WTC11 (cell line): ENCODE data around the gene BIRC5. TPM values are rescaled to one million over a fixed set of nuclear protein-coding genes. Genes with fewer than 3 reads are reported as not detected.
"Not testable (repeated sequence)": the region's sequence is repeated elsewhere in the genome, so short reads cannot be mapped to it uniquely, and the experiment has no call there.

Source experiments
- ATAC-seq: fragments of 200-7000 bp; cut with Tn5 transposase; 2 replicates; pipeline ENCODE4 v1.10.0; 2021; ENCODE audit warnings: mild to moderate bottlenecking, moderate library complexity
- CTCF ChIA-PET: fragments of 300-600 bp; sonication (Branson Sonifier 250); formaldehyde crosslinking; loops from one replicate; lab custom pipeline; 2021; ENCODE audit warnings: antibody characterized with exemption; lab: Charles Lee
- POLR2A ChIA-PET: fragments of 350-600 bp; sonication (Branson Sonifier 250); formaldehyde crosslinking; loops from one replicate; lab custom pipeline; 2021; ENCODE audit warnings: antibody characterized with exemption; lab: Charles Lee
- DNase-seq: peaks from one replicate; pipeline ENCODE4 v3.0.0; 2021; ENCODE audit warnings: low spot score
- H3K27ac Mint-ChIP-seq: 2 replicates; pipeline ENCODE4 v1.8.0; 2021; ENCODE audit warnings: mixed read lengths
- H3K27me3 Mint-ChIP-seq: 2 replicates; pipeline ENCODE4 v1.8.0; 2021; ENCODE audit warnings: low read depth, mild to moderate bottlenecking, moderate library complexity, mixed read lengths
- H3K36me3 Mint-ChIP-seq: 2 replicates; pipeline ENCODE4 v1.8.0; 2021; ENCODE audit warnings: mixed read lengths
- H3K4me1 Mint-ChIP-seq: 2 replicates; pipeline ENCODE4 v1.8.0; 2022; ENCODE audit warnings: mixed read lengths
- H3K4me3 Mint-ChIP-seq: 2 replicates; pipeline ENCODE4 v1.8.0; 2021; ENCODE audit warnings: mild to moderate bottlenecking, moderate library complexity, mixed read lengths
- H3K9me3 Mint-ChIP-seq: 2 replicates; pipeline ENCODE4 v1.8.0; 2021; ENCODE audit warnings: mixed read lengths
- AR ChIP-seq: fragments of 250-450 bp; sonication (Bioruptor Pico); IDR thresholded peaks from 2 replicates; pipeline ENCODE4 v1.9.0; 2021; ENCODE audit warnings: mild to moderate bottlenecking
- ATF2 ChIP-seq: sonication (generic); formaldehyde crosslinking; IDR thresholded peaks from 2 replicates; pipeline ENCODE4 v1.8.1; 2022; ENCODE audit warnings: low read depth, missing genetic modification reagents, borderline replicate concordance
- ATF3 ChIP-seq: sonication (generic); formaldehyde crosslinking; conservative IDR thresholded peaks from 2 replicates; pipeline ENCODE4 v1.8.1; 2022; ENCODE audit warnings: mild to moderate bottlenecking, missing genetic modification reagents
- ATF6 ChIP-seq: sonication (generic); formaldehyde crosslinking; IDR thresholded peaks from 2 replicates; pipeline ENCODE4 v1.8.1; 2023; ENCODE audit warnings: mild to moderate bottlenecking, missing genetic modification reagents
- CBFB ChIP-seq: sonication (generic); formaldehyde crosslinking; IDR thresholded peaks from 2 replicates; pipeline ENCODE4 v1.8.1; 2022; ENCODE audit warnings: mild to moderate bottlenecking, low read depth, missing genetic modification reagents
- E2F5 ChIP-seq: sonication (generic); formaldehyde crosslinking; IDR thresholded peaks from 2 replicates; pipeline ENCODE4 v1.8.1; 2022; ENCODE audit warnings: mild to moderate bottlenecking, moderate library complexity, missing genetic modification reagents
- EMX1 ChIP-seq: fragments of 250-450 bp; sonication (Bioruptor Pico); IDR thresholded peaks from 2 replicates; pipeline ENCODE4 v1.8.0; 2021; ENCODE audit warnings: mild to moderate bottlenecking
- ETV6 ChIP-seq: sonication (generic); formaldehyde crosslinking; IDR thresholded peaks from 2 replicates; pipeline ENCODE4 v1.8.1; 2022; ENCODE audit warnings: mild to moderate bottlenecking, missing genetic modification reagents
- GTF2I ChIP-seq: fragments of 250-450 bp; sonication (Bioruptor Pico); conservative IDR thresholded peaks from 2 replicates; pipeline ENCODE4 v1.4.0; 2021; ENCODE audit warnings: mild to moderate bottlenecking
- JAZF1 ChIP-seq: fragments of 250-450 bp; sonication (Bioruptor Pico); IDR thresholded peaks from 2 replicates; pipeline ENCODE4 v1.9.0; 2021; ENCODE audit warnings: moderate library complexity, mild to moderate bottlenecking, inconsistent platforms
- KAT7 ChIP-seq: sonication (generic); formaldehyde crosslinking; IDR thresholded peaks from 2 replicates; pipeline ENCODE4 v1.8.1; 2023; ENCODE audit warnings: missing genetic modification reagents, mild to moderate bottlenecking, borderline replicate concordance
- MXD4 ChIP-seq: fragments of 250-450 bp; sonication (Bioruptor Pico); IDR thresholded peaks from 2 replicates; pipeline ENCODE4 v1.8.0; 2021; ENCODE audit warnings: mild to moderate bottlenecking, moderate library complexity, borderline replicate concordance
- NFATC4 ChIP-seq: fragments of 250-450 bp; sonication (Bioruptor Pico); IDR thresholded peaks from 2 replicates; pipeline ENCODE4 v1.9.0; 2021; ENCODE audit warnings: mild to moderate bottlenecking
- NR2C2 ChIP-seq: sonication (generic); formaldehyde crosslinking; IDR thresholded peaks from 2 replicates; pipeline ENCODE4 v1.8.0; 2022; ENCODE audit warnings: mild to moderate bottlenecking, missing genetic modification reagents
- RELA ChIP-seq: sonication (generic); formaldehyde crosslinking; IDR thresholded peaks from 2 replicates; pipeline ENCODE4 v1.8.1; 2022; ENCODE audit warnings: missing genetic modification reagents, mild to moderate bottlenecking, borderline replicate concordance
- TP53 ChIP-seq: sonication (generic); formaldehyde crosslinking; IDR thresholded peaks from 2 replicates; pipeline ENCODE4 v1.8.1; 2023; ENCODE audit warnings: mild to moderate bottlenecking, missing genetic modification reagents
- ZBTB21 ChIP-seq: sonication (generic); formaldehyde crosslinking; IDR thresholded peaks from 2 replicates; pipeline ENCODE4 v1.8.1; 2023; ENCODE audit warnings: mild to moderate bottlenecking, missing genetic modification reagents, borderline replicate concordance
- ZNF671 ChIP-seq: fragments of 250-450 bp; sonication (Bioruptor Pico); IDR thresholded peaks from 2 replicates; pipeline ENCODE4 v1.8.0; 2021; ENCODE audit warnings: mild to moderate bottlenecking
- ZSCAN18 ChIP-seq: fragments of 250-450 bp; sonication (Bioruptor Pico); IDR thresholded peaks from 2 replicates; pipeline ENCODE4 v2.1.2; 2022; ENCODE audit warnings: mild to moderate bottlenecking, moderate library complexity
- total RNA-seq: library from RNA; stranded (reverse); gene quantifications from 3 replicates; pipeline ENCODE4 v1.2.3, GENCODE V29; 2021

The BIRC5 gene
- total RNA-seq, 1 experiment from 2014 or later: 115 TPM

GRCh38 chr17:78232859-78233173 is 18.8 kb downstream of the BIRC5 start (continued):
- TF ChIP-seq AR (CRISPR knock-in tag): no peak
- TF ChIP-seq, all 79 proteins: peak for 0

- ATAC-seq: no peak
- no peak for DNase-seq
- TF ChIP-seq EMX1 (CRISPR knock-in tag): no peak
- TF ChIP-seq TP53: no peak
- no peak for TF ChIP-seq ATF3 (CRISPR knock-in tag)
- no peak for TF ChIP-seq ZBTB21
- no peak overlapping the region for H3K27ac Mint-ChIP-seq
- H3K36me3 Mint-ChIP-seq: no peaks in the 10 kb centered on the region
- POLR2A ChIA-PET: no interaction called here
- no peak overlapping the region for H3K4me3 Mint-ChIP-seq
- no peaks in the 10 kb centered on the region for H3K9me3 Mint-ChIP-seq
- CTCF ChIA-PET: no interaction called here
- H3K4me1 Mint-ChIP-seq: peaks cover 4% of the 10 kb centered on the region; the same call in 1 of the 2 replicates
- H3K27me3 Mint-ChIP-seq: peaks cover 32% of the 10 kb centered on the region
Measured at GRCh38 chr17:78233678-78234077, 19.6 kb downstream of the BIRC5 start.

- ATAC-seq (no peak), DNase-seq (no peak)
- peaks cover 4% of the 10 kb centered on the region; the same call in 1 of the 2 replicates for H3K4me1 Mint-ChIP-seq
- no peaks in the 10 kb centered on the region for H3K9me3 Mint-ChIP-seq
- H3K4me3 Mint-ChIP-seq: no peak overlapping the region
- no peak overlapping the region for H3K27ac Mint-ChIP-seq
- no peak for TF ChIP-seq CBFB (CRISPR knock-in tag)
- TF ChIP-seq NFATC4: no peak
- TF ChIP-seq ZBTB21: no peak
- no peak for TF ChIP-seq RELA (CRISPR knock-in tag)
- TF ChIP-seq ATF6: no peak
- TF ChIP-seq JAZF1: no peak
- no peak for TF ChIP-seq ETV6 (CRISPR knock-in tag)
- no peak for TF ChIP-seq MXD4 (CRISPR knock-in tag)
- TF ChIP-seq NR2C2: no peak
- no peak for TF ChIP-seq ATF2 (CRISPR knock-in tag)
- no peak for TF ChIP-seq KAT7 (CRISPR knock-in tag)
- no peak for TF ChIP-seq ZNF671 (CRISPR knock-in tag)
- no peak for TF ChIP-seq E2F5 (CRISPR knock-in tag)
- TF ChIP-seq GTF2I: no peak
- no peak for TF ChIP-seq ZSCAN18 (CRISPR knock-in tag)
- H3K36me3 Mint-ChIP-seq: no peaks in the 10 kb centered on the region
- peaks cover 32% of the 10 kb centered on the region for H3K27me3 Mint-ChIP-seq
- POLR2A ChIA-PET: no interaction called here
- CTCF ChIA-PET: interaction anchor here (1.0 to 1.3 kb wide), 2 partner anchors 17 to 20 kb away, joined by 3 to 7 read pairs; no protein-coding TSS in a partner anchor
Measured at GRCh38 chr17:78234261-78234865, 20.3 kb downstream of the BIRC5 start.

GRCh38 chr17:78235022-78235421 is 21.0 kb downstream of the BIRC5 start:
- H3K36me3 Mint-ChIP-seq, H3K9me3 Mint-ChIP-seq, H3K4me1 Mint-ChIP-seq, H3K27ac Mint-ChIP-seq, POLR2A ChIA-PET, DNase-seq, ATAC-seq, H3K4me3 Mint-ChIP-seq: not testable (repeated sequence)
- peaks cover 29% of the 10 kb centered on the region for H3K27me3 Mint-ChIP-seq
- CTCF ChIA-PET: interaction anchor here (1.0 to 1.3 kb wide), 2 partner anchors 16 to 19 kb away, joined by 3 to 7 read pairs; no protein-coding TSS in a partner anchor
